ENCODE measurements around the gene MPC2.

Gene MPC2

GRCh38 chr1:167936930-167937708 lies at the start of gene MPC2:
Gene MPC2, minus strand, starts transcription at chr1:167937072. Its CDS starts 1,231 bp downstream, at chr1:167935841.
- ATAC-seq, result peak; percentile 6 to 7

- no peak for ATAC-seq
Measured at GRCh38 chr1:167984886-167985489, 48.1 kb upstream of the MPC2 start.

- ATAC-seq, result no peak
Measured at GRCh38 chr1:167983797-167984420, 47.0 kb upstream of the MPC2 start.

GRCh38 chr1:167981933-167982332 lies 45.1 kb upstream of the MPC2 start:
- ATAC-seq, result no peak

- no peak for ATAC-seq
Measured at GRCh38 chr1:167977245-167977644, 40.4 kb upstream of the MPC2 start.

- ATAC-seq, result no peak
Measured at GRCh38 chr1:167974698-167975097, 37.8 kb upstream of the MPC2 start.

- no peak for ATAC-seq
Measured at GRCh38 chr1:167973832-167974231, 37.0 kb upstream of the MPC2 start.

GRCh38 chr1:167968569-167968968 lies 31.7 kb upstream of the MPC2 start:
- ATAC-seq, result no peak

- no peak for ATAC-seq
Measured at GRCh38 chr1:167966050-167966449, 29.2 kb upstream of the MPC2 start.

GRCh38 chr1:167964646-167965045 lies 27.8 kb upstream of the MPC2 start:
- no peak for ATAC-seq

GRCh38 chr1:167957710-167958109 lies 20.8 kb upstream of the MPC2 start:
- ATAC-seq, result no peak

- no peak for ATAC-seq
Measured at GRCh38 chr1:167955915-167956314, 19.0 kb upstream of the MPC2 start.

GRCh38 chr1:167950569-167950968 lies 13.7 kb upstream of the MPC2 start:
- no peak for ATAC-seq

GRCh38 chr1:167949785-167950184 lies 12.9 kb upstream of the MPC2 start:
- no peak for ATAC-seq

- no peak for ATAC-seq
Measured at GRCh38 chr1:167947733-167948132, 10.9 kb upstream of the MPC2 start.

GRCh38 chr1:167943541-167943940 lies 6.7 kb upstream of the MPC2 start:
- ATAC-seq, result no peak

- ATAC-seq, result no peak
Measured at GRCh38 chr1:167940264-167940663, 3.4 kb upstream of the MPC2 start.

GRCh38 chr1:167938080-167938636 lies 1.3 kb upstream of the MPC2 start:
- no peak for ATAC-seq

GRCh38 chr1:167937709-167938010 lies 788 bp upstream of the MPC2 start:
- ATAC-seq, result no peak

GRCh38 chr1:167936068-167936929 lies 573 bp downstream of the MPC2 start, which contains the start of gene DCAF6:
Gene DCAF6, plus strand, starts transcription at chr1:167936683. Its CDS starts 229 bp downstream, at chr1:167936912.
- peak; percentile 79 to 83 for ATAC-seq

GRCh38 chr1:167935216-167936067 lies 1.4 kb downstream of the MPC2 start:
- peak; percentile 2 for ATAC-seq

All from activated CD4-positive, CD25-positive, alpha-beta regulatory T cell treated with anti-CD3 and anti-CD28 coated beads, Interleukin-2, amount 50 U/mL, for 24 hours (primary cell).